ENCODE data around the gene CXCL9.

- TF ChIP-seq POLR2A (IDR thresholded peaks at IDR 0.05) (no peak), POLR2AphosphoS5 (IDR thresholded peaks at IDR 0.05) (no peak)
These were observed 5.1 kb upstream of the CXCL9 start for GRCh38 chr4:76012388-76012801.

All from stomach (tissue), 4 donors.